CD4-positive, CD25-positive, alpha-beta regulatory T cell (primary cell): ENCODE measurements around the gene SLF2. TPM values are rescaled to one million over a fixed set of nuclear protein-coding genes. Genes with fewer than 3 reads are reported as not detected.

Source experiments
- ATAC-seq, 2 donors: fragments of 150-1000 bp; cut with Tn5 transposase; one replicate each; pipeline ENCODE4 v1.10.0; 2021; ENCODE audit warnings: low read depth in 2 of 2, moderate number of reproducible peaks in 2 of 2, moderate library complexity in 1 of 2
- DNase-seq, 3 donors: peaks; one replicate each; pipeline versions ENCODE4 v3.0.0 to v3.0.0-alpha.2; 2012 to 2022; ENCODE audit warnings: mixed read lengths in 1 of 3
- H3K27ac ChIP-seq: one replicate; pipeline ENCODE4 v1.7.0; 2013; ENCODE audit warnings: mild to moderate bottlenecking, low read length; ENCODE audit not compliant: insufficient read depth, poor library complexity, severe bottlenecking
- H3K27me3 ChIP-seq: one replicate; pipeline ENCODE4 v1.7.0; 2013; ENCODE audit warnings: low read length; ENCODE audit not compliant: control insufficient read depth, insufficient read depth
- H3K36me3 ChIP-seq: one replicate; pipeline ENCODE4 v1.7.0; 2013; ENCODE audit warnings: mild to moderate bottlenecking, low read length, moderate library complexity; ENCODE audit not compliant: control insufficient read depth, insufficient read depth
- H3K4me1 ChIP-seq: 2 replicates; pipeline ENCODE4 v1.7.0; 2013; ENCODE audit warnings: mild to moderate bottlenecking, low read length; ENCODE audit not compliant: insufficient read depth, control insufficient read depth, poor library complexity, severe bottlenecking
- H3K4me3 ChIP-seq: one replicate; pipeline ENCODE4 v1.7.0; 2013; ENCODE audit warnings: low read depth, mild to moderate bottlenecking, low read length, moderate library complexity
- H3K9me3 ChIP-seq, 2 experiments: 1 replicate in 1 of 2; 2 replicates in 1 of 2; pipeline ENCODE4 v1.7.0; 2013; ENCODE audit warnings: low read length in 2 of 2, mild to moderate bottlenecking in 1 of 2, moderate library complexity in 1 of 2; ENCODE audit not compliant: control insufficient read depth in 2 of 2
- H3K27ac Mint-ChIP-seq, 3 donors: one replicate each; pipeline ENCODE4 v1.8.0; 2020 to 2022; ENCODE audit warnings: mild to moderate bottlenecking in 3 of 3, mixed read lengths in 3 of 3, moderate library complexity in 2 of 3
- H3K27me3 Mint-ChIP-seq: one replicate; pipeline ENCODE4 v1.8.0; 2022; ENCODE audit warnings: mild to moderate bottlenecking, mixed read lengths
- H3K36me3 Mint-ChIP-seq: one replicate; pipeline ENCODE4 v1.8.0; 2020; ENCODE audit warnings: mixed read lengths
- H3K4me1 Mint-ChIP-seq, 4 donors: one replicate each; pipeline ENCODE4 v1.8.0; 2020 to 2022; ENCODE audit warnings: mixed read lengths in 4 of 4, mild to moderate bottlenecking in 1 of 4
- H3K4me3 Mint-ChIP-seq, 4 donors: one replicate each; pipeline ENCODE4 v1.8.0; 2020 to 2022; ENCODE audit warnings: mild to moderate bottlenecking in 4 of 4, mixed read lengths in 4 of 4, moderate library complexity in 3 of 4
- H3K9me3 Mint-ChIP-seq, 7 donors: one replicate each; pipeline ENCODE4 v1.8.0; 2020 to 2022; ENCODE audit warnings: mixed read lengths in 7 of 7, mild to moderate bottlenecking in 3 of 7, moderate library complexity in 2 of 7
- polyA plus RNA-seq, 4 donors: library from polyadenylated mRNA; unstranded; fragments of 300-500 nt; fragmentation: Illumina TruSeq; gene quantifications; one replicate each; pipeline ENCODE4 v1.2.3, GENCODE V29; 2021
- total RNA-seq: library from RNA; stranded (reverse); gene quantifications from one replicate; pipeline ENCODE4 v1.2.3, GENCODE V29; 2022

The SLF2 gene
- total and polyA plus RNA-seq, 5 donors from 2014 or later: 10.3 to 23.2 (median 10.6) TPM

DNA sequence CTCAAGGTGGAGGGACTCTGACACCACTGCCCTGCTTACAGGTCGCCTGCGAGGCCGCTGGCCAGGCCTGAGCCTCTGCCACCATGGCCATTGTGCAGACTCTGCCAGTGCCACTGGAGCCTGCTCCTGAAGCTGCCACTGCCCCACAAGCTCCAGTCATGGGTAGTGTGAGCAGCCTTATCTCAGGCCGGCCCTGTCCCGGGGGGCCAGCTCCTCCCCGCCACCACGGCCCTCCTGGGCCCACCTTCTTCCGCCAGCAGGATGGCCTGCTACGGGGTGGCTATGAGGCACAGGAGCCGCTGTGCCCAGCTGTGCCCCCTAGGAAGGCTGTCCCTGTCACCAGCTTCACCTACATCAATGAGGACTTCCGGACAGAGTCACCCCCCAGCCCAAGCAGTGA, 89.7 kb downstream of the SLF2 start:
- H3K4me1 ChIP-seq: peaks cover 24% of the 10 kb centered on the region
- peaks cover 4% of the 10 kb centered on the region for H3K36me3 Mint-ChIP-seq
- peaks cover 6% of the 10 kb centered on the region for H3K27me3 Mint-ChIP-seq
- DNase-seq: no peak
- no peak overlapping the region for H3K27ac ChIP-seq
- peak overlapping the region in 1 of 4 donors; percentile 12 for H3K4me3 Mint-ChIP-seq
- no peak overlapping the region for H3K27ac Mint-ChIP-seq
- H3K4me1 Mint-ChIP-seq: peaks cover 5 to 20% (median 13%) of the 10 kb centered on the region in 4 donors
- no peak overlapping the region for H3K4me3 ChIP-seq
- H3K9me3 ChIP-seq: no peaks in the 10 kb centered on the region
- H3K27me3 ChIP-seq: no peaks in the 10 kb centered on the region
- no peak for ATAC-seq
- no peaks in the 10 kb centered on the region for H3K9me3 Mint-ChIP-seq
- peaks cover 10% of the 10 kb centered on the region for H3K36me3 ChIP-seq

DNA sequence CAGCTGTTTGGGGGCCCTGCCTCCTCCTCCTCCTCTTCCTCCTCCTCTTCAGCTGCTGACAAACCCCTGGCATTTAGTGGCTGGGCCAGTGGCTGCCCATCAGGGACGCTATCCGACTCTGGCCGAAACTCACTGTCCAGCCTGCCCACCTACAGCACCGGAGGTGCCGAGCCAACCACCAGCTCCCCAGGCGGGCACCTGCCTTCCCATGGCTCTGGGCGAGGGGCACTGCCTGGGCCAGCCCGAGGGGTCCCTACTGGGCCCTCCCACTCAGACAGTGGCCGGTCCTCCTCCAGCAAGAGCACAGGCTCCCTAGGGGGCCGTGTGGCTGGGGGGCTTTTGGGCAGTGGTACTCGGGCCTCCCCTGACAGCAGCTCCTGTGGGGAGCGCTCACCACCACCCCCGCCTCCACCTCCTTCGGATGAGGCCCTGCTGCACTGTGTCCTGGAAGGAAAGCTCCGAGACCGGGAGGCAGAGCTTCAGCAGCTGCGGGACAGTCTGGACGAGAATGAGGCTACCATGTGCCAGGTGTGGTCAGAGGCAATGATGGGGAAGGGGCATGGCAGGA, 91.0 kb downstream of the SLF2 start:
- no peaks in the 10 kb centered on the region for H3K9me3 Mint-ChIP-seq
- Histone ChIP-seq H3K4me1 (peaks cover 11% of the 10 kb centered on the region), H3K27me3 (no peaks in the 10 kb centered on the region), H3K4me3 (no peak overlapping the region), H3K27ac (no peak overlapping the region), H3K36me3 (peaks cover 10% of the 10 kb centered on the region), H3K9me3 (no peaks in the 10 kb centered on the region)
- ATAC-seq (no peak), DNase-seq (no peak)
- peaks cover 4% of the 10 kb centered on the region for H3K36me3 Mint-ChIP-seq
- peaks cover 1 to 12% (median 7%) of the 10 kb centered on the region in 4 donors for H3K4me1 Mint-ChIP-seq
- peaks cover 6% of the 10 kb centered on the region for H3K27me3 Mint-ChIP-seq
- H3K27ac Mint-ChIP-seq: no peak overlapping the region
- no peak overlapping the region for H3K4me3 Mint-ChIP-seq

DNA sequence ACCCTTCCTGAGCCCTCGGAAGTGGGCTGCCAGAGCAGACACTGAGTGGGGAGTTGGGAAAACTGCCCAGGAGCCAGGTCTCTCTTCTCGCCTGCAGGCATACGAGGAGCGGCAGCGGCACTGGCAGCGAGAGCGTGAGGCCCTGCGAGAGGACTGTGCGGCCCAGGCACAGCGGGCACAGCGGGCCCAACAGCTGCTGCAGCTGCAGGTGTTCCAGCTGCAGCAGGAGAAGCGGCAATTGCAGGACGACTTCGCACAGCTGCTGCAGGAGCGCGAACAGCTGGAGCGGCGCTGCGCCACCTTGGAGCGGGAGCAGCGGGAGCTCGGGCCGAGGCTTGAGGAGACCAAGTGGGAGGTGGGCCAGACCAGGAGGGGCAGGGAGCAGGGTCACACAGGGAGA, 92.6 kb downstream of the SLF2 start:
- no peak overlapping the region for H3K27ac ChIP-seq
- no peaks in the 10 kb centered on the region for H3K9me3 Mint-ChIP-seq
- no peak overlapping the region for H3K27ac Mint-ChIP-seq
- peaks cover under 1% of the 10 kb centered on the region for H3K4me1 ChIP-seq
- no peaks in the 10 kb centered on the region for H3K9me3 ChIP-seq
- peaks cover 10% of the 10 kb centered on the region for H3K36me3 ChIP-seq
- no peak for ATAC-seq
- H3K4me3 Mint-ChIP-seq: no peak overlapping the region
- peaks cover 6% of the 10 kb centered on the region for H3K27me3 Mint-ChIP-seq
- no peaks in the 10 kb centered on the region for H3K27me3 ChIP-seq
- H3K4me3 ChIP-seq: no peak overlapping the region
- no peak for DNase-seq
- peaks cover 4% of the 10 kb centered on the region for H3K36me3 Mint-ChIP-seq
- H3K4me1 Mint-ChIP-seq: peaks cover 0 to 9% (median 6%) of the 10 kb centered on the region in 4 donors

DNA sequence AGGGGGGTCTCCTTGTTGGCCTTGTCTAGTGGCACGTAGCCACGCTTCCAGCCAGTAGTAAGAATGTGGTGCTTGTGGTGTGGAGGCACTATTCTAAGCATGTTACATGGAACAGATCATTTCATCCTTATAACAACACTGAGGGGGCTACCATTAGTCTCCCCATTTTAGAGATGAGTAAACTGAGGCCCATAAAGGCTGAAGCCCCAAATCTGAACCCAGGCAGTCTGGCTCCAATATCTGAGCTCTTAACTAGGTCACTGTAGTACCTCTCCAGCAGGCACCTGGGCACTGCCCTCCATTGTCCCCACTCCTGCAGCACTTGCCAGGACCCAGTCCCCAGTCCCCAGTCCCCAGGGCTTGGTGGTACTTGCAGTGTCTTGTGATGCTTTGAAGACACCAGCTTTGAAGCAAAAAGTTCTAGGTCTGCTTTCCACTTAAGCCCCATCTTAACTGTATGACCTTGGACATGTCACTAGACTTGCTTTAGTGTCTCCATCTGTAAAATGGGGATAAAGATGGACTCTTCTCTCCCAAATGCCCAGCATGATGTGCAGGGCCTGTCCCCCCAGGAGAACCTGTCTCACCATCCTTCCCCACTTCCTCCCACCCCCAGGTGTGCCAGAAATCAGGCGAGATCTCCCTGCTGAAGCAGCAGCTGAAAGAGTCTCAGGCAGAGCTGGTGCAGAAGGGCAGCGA, 93.3 kb downstream of the SLF2 start:
- H3K4me1 ChIP-seq: no peaks in the 10 kb centered on the region
- Mint-ChIP-seq H3K4me3 (no peak overlapping the region), H3K27me3 (peaks cover 3% of the 10 kb centered on the region), H3K9me3 (no peaks in the 10 kb centered on the region), H3K4me1 (peaks cover 0 to 4% (median 3%) of the 10 kb centered on the region in 4 donors), H3K27ac (peak overlapping the region in 1 of 3 donors; percentile 44), H3K36me3 (peaks cover 4% of the 10 kb centered on the region)
- no peak for DNase-seq
- H3K27me3 ChIP-seq: no peaks in the 10 kb centered on the region
- ATAC-seq: no peak
- no peak overlapping the region for H3K4me3 ChIP-seq
- peaks cover 10% of the 10 kb centered on the region for H3K36me3 ChIP-seq
- H3K9me3 ChIP-seq: no peaks in the 10 kb centered on the region
- no peak overlapping the region for H3K27ac ChIP-seq

DNA sequence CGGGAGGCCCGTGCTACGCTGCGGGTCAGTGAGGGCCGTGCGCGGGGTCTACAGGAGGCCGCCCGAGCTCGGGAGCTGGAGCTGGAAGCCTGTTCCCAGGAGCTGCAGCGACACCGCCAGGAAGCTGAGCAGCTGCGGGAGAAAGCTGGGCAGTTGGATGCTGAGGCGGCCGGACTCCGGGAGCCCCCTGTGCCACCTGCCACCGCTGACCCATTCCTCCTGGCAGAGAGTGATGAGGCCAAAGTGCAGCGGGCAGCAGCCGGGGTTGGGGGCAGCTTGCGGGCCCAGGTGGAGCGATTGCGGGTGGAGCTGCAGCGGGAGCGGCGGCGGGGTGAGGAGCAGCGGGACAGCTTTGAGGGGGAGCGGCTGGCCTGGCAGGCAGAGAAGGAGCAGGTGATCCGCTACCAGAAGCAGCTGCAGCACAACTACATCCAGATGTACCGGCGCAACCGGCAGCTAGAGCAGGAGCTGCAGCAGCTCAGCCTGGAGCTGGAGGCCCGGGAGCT, 93.9 kb downstream of the SLF2 start:
- Histone ChIP-seq H3K9me3 (no peaks in the 10 kb centered on the region), H3K4me3 (no peak overlapping the region), H3K36me3 (peaks cover 10% of the 10 kb centered on the region), H3K27me3 (no peaks in the 10 kb centered on the region), H3K27ac (no peak overlapping the region), H3K4me1 (no peaks in the 10 kb centered on the region)
- ATAC-seq (no peak), DNase-seq (no peak)
- Mint-ChIP-seq H3K27me3 (no peaks in the 10 kb centered on the region), H3K4me3 (no peak overlapping the region), H3K36me3 (peaks cover 4% of the 10 kb centered on the region), H3K4me1 (no peaks in the 10 kb centered on the region), H3K9me3 (no peaks in the 10 kb centered on the region), H3K27ac (no peak overlapping the region)

DNA sequence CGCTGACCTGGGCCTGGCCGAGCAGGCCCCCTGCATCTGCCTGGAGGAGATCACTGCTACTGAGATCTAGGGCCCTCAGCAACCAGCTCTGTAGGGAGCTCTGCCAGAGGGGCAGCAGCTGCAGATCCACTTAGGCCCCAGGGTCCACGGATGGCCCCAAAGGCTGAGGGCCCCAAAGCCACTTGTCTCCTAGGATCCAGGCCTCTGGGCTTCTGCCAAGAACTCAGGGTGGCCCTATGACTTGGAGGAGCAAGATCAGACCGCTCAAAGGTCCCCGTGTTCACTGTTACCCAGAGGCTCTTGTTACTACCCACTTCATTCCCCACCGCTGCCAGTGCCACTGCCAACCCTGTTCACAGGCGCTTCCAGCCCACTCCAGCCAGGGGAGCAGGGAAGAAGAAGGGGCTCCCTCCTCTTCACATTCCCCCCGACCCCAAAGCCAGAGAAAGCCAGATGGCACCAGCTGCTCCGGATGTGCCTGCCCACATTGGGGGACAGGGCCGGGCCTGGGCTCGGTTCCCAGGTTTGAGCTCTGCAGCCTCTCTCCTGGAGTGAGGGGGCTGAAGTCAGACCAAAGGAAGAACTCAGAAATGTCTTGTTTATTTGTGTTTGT, 94.4 kb downstream of the SLF2 start:
- Mint-ChIP-seq H3K27ac (no peak overlapping the region), H3K4me3 (no peak overlapping the region), H3K27me3 (no peaks in the 10 kb centered on the region), H3K9me3 (no peaks in the 10 kb centered on the region), H3K4me1 (no peaks in the 10 kb centered on the region), H3K36me3 (peaks cover 4% of the 10 kb centered on the region)
- Histone ChIP-seq H3K9me3 (no peaks in the 10 kb centered on the region), H3K4me3 (no peak overlapping the region), H3K4me1 (no peaks in the 10 kb centered on the region), H3K36me3 (peaks cover 10% of the 10 kb centered on the region), H3K27ac (no peak overlapping the region), H3K27me3 (no peaks in the 10 kb centered on the region)
- ATAC-seq (no peak), DNase-seq (no peak)

DNA sequence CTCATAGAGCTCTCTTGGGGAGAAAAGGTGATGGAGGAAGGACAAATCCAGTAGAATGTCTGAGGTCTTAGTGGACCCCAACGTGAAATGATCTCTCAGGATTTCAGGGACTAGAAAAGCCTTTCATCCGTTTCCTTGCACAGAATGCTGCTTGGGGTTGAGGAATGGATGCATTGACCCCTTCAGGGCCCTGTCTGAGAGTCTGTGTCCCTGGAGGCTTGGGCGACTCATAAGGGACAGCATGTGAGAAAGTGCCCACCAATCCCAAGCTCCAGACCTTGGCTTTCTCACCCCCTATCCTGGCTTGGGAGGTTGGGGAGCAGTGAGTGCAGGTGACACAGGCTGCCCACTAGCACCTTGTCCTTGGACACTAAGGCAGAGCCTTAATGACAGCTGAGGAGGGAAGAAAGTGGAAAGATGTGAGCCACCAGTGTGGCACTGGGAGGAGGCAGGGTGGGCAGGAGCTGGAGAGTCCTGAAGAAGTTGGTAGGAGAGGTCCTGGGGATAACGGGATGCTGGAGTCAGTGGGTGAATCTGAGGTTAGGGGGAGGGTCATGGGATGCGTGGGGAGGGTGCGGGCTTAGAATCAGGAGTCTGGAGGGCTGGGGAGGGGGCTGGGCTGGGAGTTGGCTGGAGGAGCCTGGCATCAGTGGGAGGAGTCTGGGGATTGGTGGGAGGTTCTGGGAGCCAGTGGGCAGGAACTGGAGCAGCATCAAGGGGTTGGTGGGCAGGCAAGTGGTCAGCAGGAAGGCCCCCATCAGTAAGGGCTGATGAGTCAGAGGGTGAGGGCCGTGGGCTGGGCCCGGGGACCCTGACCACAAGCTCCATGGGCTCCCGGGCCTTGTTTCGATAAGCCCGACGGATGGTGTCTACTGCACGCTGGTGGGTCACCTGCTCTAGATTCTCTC, 95.4 kb downstream of the SLF2 start:
- Mint-ChIP-seq H3K4me3 (no peak overlapping the region), H3K27ac (no peak overlapping the region), H3K36me3 (peaks cover 4% of the 10 kb centered on the region), H3K4me1 (peaks cover 3 to 8% (median 6%) of the 10 kb centered on the region in 4 donors), H3K9me3 (no peaks in the 10 kb centered on the region), H3K27me3 (peaks cover 4% of the 10 kb centered on the region)
- Histone ChIP-seq H3K36me3 (peaks cover 8% of the 10 kb centered on the region), H3K4me1 (peaks cover 6% of the 10 kb centered on the region), H3K9me3 (no peaks in the 10 kb centered on the region), H3K27me3 (no peaks in the 10 kb centered on the region), H3K27ac (no peak overlapping the region), H3K4me3 (no peak overlapping the region)
- no peak for ATAC-seq
- no peak for DNase-seq
